ENCODE measurements around the gene STK10.

STK10 gene

GRCh38 chr5:172035049-172035448 is 153.0 kb downstream of the STK10 start:
- Histone ChIP-seq H3K9me2 (replicated peaks; ENCODE audit: low read depth, low read length) (no peaks in the 10 kb centered on the region), H3F3A (ENCODE audit: low read depth) (no peaks in the 10 kb centered on the region), H3K9ac (ENCODE audit: low read depth, low read length, poor library complexity, severe bottlenecking) (no peak overlapping the region), H3K36me3 (ENCODE audit: insufficient read depth, low read length) (no peaks in the 10 kb centered on the region), H3K79me2 (ENCODE audit: insufficient read depth, low read length) (no peaks in the 10 kb centered on the region), H2AFZ (ENCODE audit: low read length) (no peak overlapping the region), H3K4me3 (ENCODE audit: low read length, poor library complexity, severe bottlenecking) (no peak overlapping the region), H3K9me3 (ENCODE audit: insufficient read depth, low read depth, low read length) (no peaks in the 10 kb centered on the region), H4K20me1 (ENCODE audit: insufficient read depth, low read length, poor library complexity, severe bottlenecking) (no peaks in the 10 kb centered on the region), H3K27me3 (ENCODE audit: insufficient read depth, low read length, poor library complexity, severe bottlenecking) (no peaks in the 10 kb centered on the region), H3K4me2 (ENCODE audit: low read depth, low read length, poor library complexity, severe bottlenecking) (no peak overlapping the region), H3K4me1 (ENCODE audit: insufficient read depth, low read length, poor library complexity, severe bottlenecking) (no peaks in the 10 kb centered on the region)
- TF ChIP-seq EZH2phosphoT487 (IDR thresholded peaks at IDR 0.05; ENCODE audit: borderline replicate concordance) = no peak
- no peak for TF ChIP-seq CTCF (conservative IDR thresholded peaks at IDR 0.05; ENCODE audit: low read length)

- H3K9me3 ChIP-seq (ENCODE audit: insufficient read depth, low read depth, low read length) = no peaks in the 10 kb centered on the region
- H3K4me3 ChIP-seq (ENCODE audit: low read length, poor library complexity, severe bottlenecking) = no peak overlapping the region
- no peak overlapping the region for H3K4me2 ChIP-seq (ENCODE audit: low read depth, low read length, poor library complexity, severe bottlenecking)
- no peaks in the 10 kb centered on the region for H3K27me3 ChIP-seq (ENCODE audit: insufficient read depth, low read length, poor library complexity, severe bottlenecking)
- H2AFZ ChIP-seq (ENCODE audit: low read length) = no peak overlapping the region
- TF ChIP-seq EZH2phosphoT487 (IDR thresholded peaks at IDR 0.05; ENCODE audit: borderline replicate concordance) (no peak), CTCF (conservative IDR thresholded peaks at IDR 0.05; ENCODE audit: low read length) (no peak)
- no peaks in the 10 kb centered on the region for H3K9me2 ChIP-seq (replicated peaks; ENCODE audit: low read depth, low read length)
- no peaks in the 10 kb centered on the region for H3K36me3 ChIP-seq (ENCODE audit: insufficient read depth, low read length)
- H3K9ac ChIP-seq (ENCODE audit: low read depth, low read length, poor library complexity, severe bottlenecking) = no peak overlapping the region
- H4K20me1 ChIP-seq (ENCODE audit: insufficient read depth, low read length, poor library complexity, severe bottlenecking) = no peaks in the 10 kb centered on the region
- H3F3A ChIP-seq (ENCODE audit: low read depth) = no peaks in the 10 kb centered on the region
- H3K79me2 ChIP-seq (ENCODE audit: insufficient read depth, low read length) = no peaks in the 10 kb centered on the region
- no peaks in the 10 kb centered on the region for H3K4me1 ChIP-seq (ENCODE audit: insufficient read depth, low read length, poor library complexity, severe bottlenecking)
Observed at GRCh38 chr5:172031894-172032461, 156.0 kb downstream of the STK10 start.

- TF ChIP-seq EZH2phosphoT487 (IDR thresholded peaks at IDR 0.05; ENCODE audit: borderline replicate concordance) = no peak
- TF ChIP-seq CTCF (conservative IDR thresholded peaks at IDR 0.05; ENCODE audit: low read length) = no peak
- Histone ChIP-seq H4K20me1 (ENCODE audit: insufficient read depth, low read length, poor library complexity, severe bottlenecking) (no peaks in the 10 kb centered on the region), H2AFZ (ENCODE audit: low read length) (no peak overlapping the region), H3K4me1 (ENCODE audit: insufficient read depth, low read length, poor library complexity, severe bottlenecking) (no peaks in the 10 kb centered on the region), H3K27me3 (ENCODE audit: insufficient read depth, low read length, poor library complexity, severe bottlenecking) (no peaks in the 10 kb centered on the region), H3F3A (ENCODE audit: low read depth) (no peaks in the 10 kb centered on the region), H3K4me3 (ENCODE audit: low read length, poor library complexity, severe bottlenecking) (no peak overlapping the region), H3K9me2 (replicated peaks; ENCODE audit: low read depth, low read length) (no peaks in the 10 kb centered on the region), H3K79me2 (ENCODE audit: insufficient read depth, low read length) (no peaks in the 10 kb centered on the region), H3K9me3 (ENCODE audit: insufficient read depth, low read depth, low read length) (no peaks in the 10 kb centered on the region), H3K9ac (ENCODE audit: low read depth, low read length, poor library complexity, severe bottlenecking) (no peak overlapping the region), H3K4me2 (ENCODE audit: low read depth, low read length, poor library complexity, severe bottlenecking) (no peak overlapping the region), H3K36me3 (ENCODE audit: insufficient read depth, low read length) (no peaks in the 10 kb centered on the region)
Observed at GRCh38 chr5:172029876-172030275, 158.1 kb downstream of the STK10 start.
